ENCODE results near the gene RAPGEFL1.
"Not testable (repeated sequence)": the region's sequence is repeated elsewhere in the genome, so short reads cannot be mapped to it uniquely, and the experiment has no call there.

- TF ChIP-seq ZBTB33 (IDR thresholded peaks at IDR 0.05); HNF4A (conservative IDR thresholded peaks at IDR 0.05); CTCF (IDR thresholded peaks at IDR 0.05; ENCODE audit: low read depth, low read length, missing input control): not testable (repeated sequence)
Measured at GRCh38 chr17:40213914-40214313, 36.6 kb downstream of the RAPGEFL1 start.

Measured in liver (tissue), 3 donors.